ENCODE measurements around the gene LGALS3BP.

The LGALS3BP gene

DNA sequence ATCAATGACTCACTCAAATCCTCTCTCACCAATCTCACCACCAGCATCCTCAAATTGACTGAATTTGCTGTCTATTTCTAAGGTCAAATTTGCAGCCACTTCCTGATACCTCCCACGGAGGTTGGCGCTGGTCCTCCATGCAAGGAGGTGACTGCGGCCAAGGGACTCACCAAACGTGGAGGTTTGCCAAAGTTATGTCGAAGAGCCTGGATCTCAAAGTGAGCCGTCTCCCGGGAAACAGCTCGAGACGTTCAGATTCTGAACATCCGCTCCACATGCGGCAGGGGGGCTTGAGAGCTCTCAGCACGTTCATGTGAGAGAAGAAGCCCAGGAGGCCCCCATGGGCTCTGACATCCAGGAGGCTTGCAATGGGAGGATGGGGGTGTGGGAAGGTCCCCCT lies 22.6 kb downstream of the LGALS3BP start:
- 91 to 93% methylated on average over 12 of the region's 12 CpGs for WGBS, 2 experiments (ENCODE audit: insufficient coverage in 2 of 2)
- no peak overlapping the region for H3K4me3 ChIP-seq (ENCODE audit: extremely low read depth, insufficient read depth, low read length, poor library complexity, severe bottlenecking)
- H3K27ac ChIP-seq (ENCODE audit: low read depth, low read length, severe bottlenecking) = no peak overlapping the region
- no peaks in the 10 kb centered on the region for H3K36me3 ChIP-seq (ENCODE audit: control insufficient read depth, insufficient read depth, low read length)
- H3K4me1 ChIP-seq (ENCODE audit: control insufficient read depth, insufficient read depth, low read length, poor library complexity, severe bottlenecking) = peaks cover 13% of the 10 kb centered on the region
- no peaks in the 10 kb centered on the region for H3K9me3 ChIP-seq (ENCODE audit: control insufficient read depth, low read length)

DNA sequence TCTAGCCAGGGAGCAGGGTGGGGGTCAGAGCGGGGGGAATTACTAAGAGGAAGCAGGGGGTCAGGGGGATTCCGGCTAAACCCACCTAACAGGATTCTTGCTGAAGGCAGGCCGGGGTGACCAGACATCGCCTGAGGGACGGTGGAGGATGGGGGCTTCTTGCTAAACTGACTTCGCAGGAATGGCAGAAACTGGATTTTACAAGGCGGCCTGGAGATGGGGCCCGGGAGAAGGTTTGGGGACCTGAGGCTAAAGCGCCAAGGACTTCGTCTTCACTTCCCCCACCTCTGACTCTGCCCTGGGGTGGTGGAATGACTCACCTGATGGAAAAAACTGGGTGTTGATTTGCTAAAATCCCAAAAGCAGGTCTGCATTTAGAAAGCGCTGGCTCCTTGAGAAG lies 23.5 kb downstream of the LGALS3BP start:
- Histone ChIP-seq H3K4me3 (ENCODE audit: extremely low read depth, insufficient read depth, low read length, poor library complexity, severe bottlenecking) (no peak overlapping the region), H3K36me3 (ENCODE audit: control insufficient read depth, insufficient read depth, low read length) (no peaks in the 10 kb centered on the region), H3K9me3 (ENCODE audit: control insufficient read depth, low read length) (peaks cover under 1% of the 10 kb centered on the region), H3K27ac (ENCODE audit: low read depth, low read length, severe bottlenecking) (no peak overlapping the region), H3K4me1 (ENCODE audit: control insufficient read depth, insufficient read depth, low read length, poor library complexity, severe bottlenecking) (peaks cover 16% of the 10 kb centered on the region)
- 80 to 92% methylated on average over 7 to 11 of the region's 11 CpGs for WGBS, 2 experiments (ENCODE audit: insufficient coverage in 2 of 2)

DNA sequence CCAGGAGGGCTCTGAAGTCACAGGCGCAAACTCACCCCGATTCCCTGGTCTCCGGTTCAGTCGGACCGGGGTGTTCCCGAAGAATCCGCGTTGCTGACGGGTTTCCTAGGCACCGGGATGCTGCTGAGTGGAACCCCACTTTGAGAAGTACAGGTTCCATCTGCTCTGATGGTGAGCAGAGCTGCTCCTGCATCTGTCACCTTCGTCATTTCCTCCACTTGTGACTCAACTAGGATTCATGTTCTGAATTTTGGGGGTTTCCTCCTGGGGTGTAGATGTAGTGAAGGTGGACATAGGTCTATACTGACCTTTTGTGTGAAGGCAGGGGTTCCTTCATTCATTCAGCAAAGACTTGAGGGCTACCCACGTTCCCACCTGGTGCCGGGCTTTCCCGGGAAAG lies 25.0 kb downstream of the LGALS3BP start:
- WGBS, 2 experiments (ENCODE audit: insufficient coverage in 2 of 2) = 94% methylated on average over 13 of the region's 14 CpGs
- no peak overlapping the region for H3K4me3 ChIP-seq (ENCODE audit: extremely low read depth, insufficient read depth, low read length, poor library complexity, severe bottlenecking)
- peaks cover 15% of the 10 kb centered on the region for H3K9me3 ChIP-seq (ENCODE audit: control insufficient read depth, low read length)
- H3K27ac ChIP-seq (ENCODE audit: low read depth, low read length, severe bottlenecking) = no peak overlapping the region
- H3K4me1 ChIP-seq (ENCODE audit: control insufficient read depth, insufficient read depth, low read length, poor library complexity, severe bottlenecking) = peaks cover 16% of the 10 kb centered on the region
- H3K36me3 ChIP-seq (ENCODE audit: control insufficient read depth, insufficient read depth, low read length) = no peaks in the 10 kb centered on the region

DNA sequence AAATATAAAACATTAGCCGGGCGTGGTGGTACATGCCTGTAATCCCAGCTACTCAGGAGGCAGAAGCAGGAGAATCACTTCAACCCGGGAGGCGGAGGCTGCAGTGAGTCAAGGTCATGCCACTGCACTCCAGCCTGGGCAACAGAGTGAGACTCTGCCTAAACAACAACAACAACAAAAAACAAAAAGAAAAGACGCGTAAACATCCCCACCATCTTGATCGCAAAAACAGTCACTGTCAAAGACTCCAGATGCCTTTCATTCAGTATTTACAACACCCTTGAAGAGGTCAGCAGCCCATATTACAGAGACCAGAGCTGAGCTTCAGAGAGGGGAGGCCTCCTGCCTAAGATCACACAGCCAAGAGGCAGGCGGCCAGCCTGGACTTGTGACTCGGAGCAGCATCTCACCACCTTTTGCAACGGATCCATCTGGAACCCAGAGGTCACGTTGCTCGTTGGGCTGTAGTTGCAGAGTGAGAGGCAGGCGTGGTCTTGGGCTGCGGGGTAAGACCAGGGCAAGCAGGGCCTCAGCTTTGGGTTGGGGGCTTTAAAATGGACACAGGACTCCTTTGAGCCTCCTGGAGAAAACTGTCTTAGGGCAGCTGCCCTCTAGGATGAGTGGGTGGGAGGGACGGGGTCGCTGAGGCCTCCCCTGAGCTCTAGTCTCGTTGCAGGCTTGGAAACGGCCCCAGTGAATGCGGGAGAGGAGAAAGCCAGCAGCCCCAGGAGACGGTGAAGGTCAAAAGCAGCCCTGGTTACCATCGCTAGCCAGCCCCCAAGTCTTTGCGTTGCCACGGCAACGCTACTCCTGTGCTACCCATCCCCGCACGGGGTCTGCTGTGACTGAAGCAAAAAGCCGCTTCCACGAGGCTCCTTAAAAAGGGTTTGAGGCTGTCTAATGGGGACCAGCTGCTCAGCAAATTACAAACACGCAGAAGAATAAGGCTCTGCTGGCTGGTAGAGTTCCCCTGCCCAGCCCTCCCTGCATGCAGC lies 26.1 kb downstream of the LGALS3BP start:
- WGBS, 2 experiments (ENCODE audit: insufficient coverage in 2 of 2) = 74 to 85% methylated on average over 21 to 26 of the region's 29 CpGs
- H3K27ac ChIP-seq (ENCODE audit: low read depth, low read length, severe bottlenecking) = no peak overlapping the region
- H3K4me3 ChIP-seq (ENCODE audit: extremely low read depth, insufficient read depth, low read length, poor library complexity, severe bottlenecking) = no peak overlapping the region
- H3K9me3 ChIP-seq (ENCODE audit: control insufficient read depth, low read length) = peaks cover 15% of the 10 kb centered on the region
- H3K4me1 ChIP-seq (ENCODE audit: control insufficient read depth, insufficient read depth, low read length, poor library complexity, severe bottlenecking) = peaks cover 13% of the 10 kb centered on the region
- no peaks in the 10 kb centered on the region for H3K36me3 ChIP-seq (ENCODE audit: control insufficient read depth, insufficient read depth, low read length)

DNA sequence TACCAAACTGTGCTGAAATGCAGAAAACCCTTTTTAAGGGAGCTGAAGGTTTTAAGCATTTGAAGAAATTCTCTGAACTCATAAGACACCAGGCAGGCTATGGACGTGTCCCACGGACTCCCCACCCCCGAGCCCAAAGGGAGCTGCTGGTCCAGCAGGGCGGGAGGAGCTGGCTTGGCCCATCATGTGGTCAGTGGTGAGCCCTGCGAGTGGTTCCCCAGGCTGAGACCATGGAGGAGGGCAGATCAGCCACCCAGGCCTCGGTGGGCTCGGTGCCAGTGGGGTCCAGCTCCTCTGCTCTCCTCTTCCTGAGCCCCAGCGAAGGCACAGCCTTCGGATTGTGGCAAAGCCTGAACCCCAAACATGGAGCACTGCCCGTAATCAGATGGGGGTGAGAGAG lies 27.0 kb downstream of the LGALS3BP start:
- Histone ChIP-seq H3K4me3 (ENCODE audit: extremely low read depth, insufficient read depth, low read length, poor library complexity, severe bottlenecking) (no peak overlapping the region), H3K9me3 (ENCODE audit: control insufficient read depth, low read length) (peaks cover 15% of the 10 kb centered on the region), H3K36me3 (ENCODE audit: control insufficient read depth, insufficient read depth, low read length) (no peaks in the 10 kb centered on the region), H3K27ac (ENCODE audit: low read depth, low read length, severe bottlenecking) (no peak overlapping the region), H3K4me1 (ENCODE audit: control insufficient read depth, insufficient read depth, low read length, poor library complexity, severe bottlenecking) (peaks cover 9% of the 10 kb centered on the region)
- WGBS, 2 experiments (ENCODE audit: insufficient coverage in 2 of 2) = 93 to 96% methylated on average over 6 to 9 of the region's 10 CpGs

DNA sequence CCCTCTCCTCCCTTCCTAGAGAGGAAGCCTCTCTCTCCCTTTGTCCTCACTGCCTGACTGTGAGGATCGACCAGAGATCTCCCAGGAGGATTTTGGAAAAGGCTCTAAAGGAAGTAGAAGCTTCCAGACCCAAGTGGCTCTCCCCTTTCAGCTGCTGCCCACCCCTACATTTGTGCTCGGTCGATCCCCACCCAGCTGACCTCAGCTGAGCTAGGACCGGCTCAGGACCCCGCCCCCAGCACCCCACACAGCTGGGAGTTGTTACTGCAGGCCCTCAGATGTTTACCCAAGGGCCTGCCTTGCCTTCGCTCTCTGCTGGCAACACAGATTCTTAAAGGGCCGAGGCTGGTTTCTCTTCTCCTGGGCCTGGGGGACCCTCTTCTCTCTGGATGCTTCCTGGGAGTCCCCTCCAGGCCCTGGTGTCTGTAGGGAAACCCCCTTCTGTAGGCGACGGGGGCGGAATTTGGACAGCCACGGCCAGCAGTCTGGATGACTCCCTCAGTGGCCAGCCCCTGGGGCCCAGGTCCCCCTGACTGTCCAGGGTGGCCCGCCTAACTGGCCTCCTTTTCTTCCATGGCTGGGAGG lies 27.7 kb downstream of the LGALS3BP start:
- Histone ChIP-seq H3K36me3 (ENCODE audit: control insufficient read depth, insufficient read depth, low read length) (no peaks in the 10 kb centered on the region), H3K4me1 (ENCODE audit: control insufficient read depth, insufficient read depth, low read length, poor library complexity, severe bottlenecking) (peaks cover 13% of the 10 kb centered on the region), H3K27ac (ENCODE audit: low read depth, low read length, severe bottlenecking) (no peak overlapping the region), H3K9me3 (ENCODE audit: control insufficient read depth, low read length) (peaks cover 15% of the 10 kb centered on the region), H3K4me3 (ENCODE audit: extremely low read depth, insufficient read depth, low read length, poor library complexity, severe bottlenecking) (no peak overlapping the region)
- WGBS, 2 experiments (ENCODE audit: insufficient coverage in 2 of 2) = 80 to 82% methylated on average over 10 to 11 of the region's 12 CpGs

DNA sequence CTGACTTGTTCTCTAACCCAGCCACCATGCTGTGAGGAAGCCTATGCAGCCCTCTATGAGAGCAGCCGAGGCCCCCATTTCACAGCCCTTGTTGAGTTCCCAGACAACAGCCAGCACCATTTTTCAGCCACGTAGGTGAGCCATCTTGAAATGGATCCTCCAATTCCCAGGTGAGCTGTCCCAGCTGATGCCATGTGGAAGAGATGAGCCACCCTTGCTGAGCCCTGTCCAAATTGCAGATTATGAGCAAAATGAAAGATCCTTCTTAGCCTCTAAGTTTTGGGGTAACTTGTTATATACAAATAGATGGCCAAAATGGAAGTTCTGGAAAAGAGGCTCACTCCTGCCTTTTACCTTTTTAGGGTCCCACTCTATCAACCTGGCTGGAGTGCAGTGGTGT lies 28.9 kb downstream of the LGALS3BP start:
- 83 to 100% methylated on average over 1 to 2 of the region's 2 CpGs for WGBS, 2 experiments (ENCODE audit: insufficient coverage in 2 of 2)

DNA sequence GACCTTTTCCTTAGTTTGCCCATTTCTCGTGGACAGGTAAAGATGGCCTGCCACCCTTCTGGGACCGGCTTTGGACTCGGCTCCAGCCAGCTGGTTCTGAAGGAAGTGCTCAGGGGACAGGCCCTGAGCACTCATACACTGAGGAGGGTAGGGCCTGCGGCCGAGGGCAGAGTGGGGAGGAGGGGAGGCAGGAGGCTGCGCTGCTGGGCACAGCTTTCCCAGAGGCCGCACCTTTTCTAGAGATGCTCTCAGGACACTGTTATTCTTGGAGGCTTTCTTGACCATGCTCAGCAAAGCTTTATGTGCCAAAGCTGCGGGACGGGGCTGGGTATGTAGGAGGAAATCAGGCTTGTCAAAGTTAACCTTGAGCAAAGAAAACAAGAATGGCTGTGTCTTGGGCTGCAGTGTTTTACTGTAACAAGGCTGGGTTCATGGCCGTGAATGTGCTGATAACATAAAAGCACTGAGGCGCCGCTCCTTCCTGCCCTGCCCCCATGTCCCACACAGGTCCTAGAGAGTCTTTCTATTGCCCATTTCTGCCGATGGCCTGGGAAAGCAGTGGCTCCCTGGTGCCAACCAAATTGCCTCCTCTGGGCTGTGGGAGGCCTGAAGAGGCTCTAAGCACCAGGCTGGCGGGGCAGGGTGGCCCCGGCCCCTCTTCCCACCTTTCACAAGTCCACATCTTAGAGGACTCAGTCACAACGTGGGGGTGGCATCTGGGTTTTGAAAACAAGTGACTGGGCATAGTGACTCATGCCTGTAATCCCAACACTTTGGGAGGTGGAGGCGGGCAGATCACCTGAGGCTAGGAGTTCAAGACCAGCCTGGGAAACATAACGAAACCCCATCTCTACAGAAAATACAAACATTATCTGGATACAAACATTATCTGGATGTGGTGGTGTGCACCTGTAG lies 32.2 kb downstream of the LGALS3BP start:
- Histone ChIP-seq H3K4me1 (ENCODE audit: control insufficient read depth, insufficient read depth, low read length, poor library complexity, severe bottlenecking) (peaks cover 11% of the 10 kb centered on the region), H3K36me3 (ENCODE audit: control insufficient read depth, insufficient read depth, low read length) (no peaks in the 10 kb centered on the region), H3K4me3 (ENCODE audit: extremely low read depth, insufficient read depth, low read length, poor library complexity, severe bottlenecking) (no peak overlapping the region), H3K9me3 (ENCODE audit: control insufficient read depth, low read length) (peaks cover 15% of the 10 kb centered on the region), H3K27ac (ENCODE audit: low read depth, low read length, severe bottlenecking) (no peak overlapping the region)
- WGBS, 2 experiments (ENCODE audit: insufficient coverage in 2 of 2) = 82 to 84% methylated on average over 14 to 15 of the region's 18 CpGs

More for the DNA sequence above, 28.9 kb downstream of the LGALS3BP start:
- H3K27ac ChIP-seq (ENCODE audit: low read depth, low read length, severe bottlenecking) = no peak overlapping the region
- peaks cover 13% of the 10 kb centered on the region for H3K4me1 ChIP-seq (ENCODE audit: control insufficient read depth, insufficient read depth, low read length, poor library complexity, severe bottlenecking)
- H3K9me3 ChIP-seq (ENCODE audit: control insufficient read depth, low read length) = peaks cover 15% of the 10 kb centered on the region
- H3K36me3 ChIP-seq (ENCODE audit: control insufficient read depth, insufficient read depth, low read length) = no peaks in the 10 kb centered on the region
- H3K4me3 ChIP-seq (ENCODE audit: extremely low read depth, insufficient read depth, low read length, poor library complexity, severe bottlenecking) = no peak overlapping the region

DNA sequence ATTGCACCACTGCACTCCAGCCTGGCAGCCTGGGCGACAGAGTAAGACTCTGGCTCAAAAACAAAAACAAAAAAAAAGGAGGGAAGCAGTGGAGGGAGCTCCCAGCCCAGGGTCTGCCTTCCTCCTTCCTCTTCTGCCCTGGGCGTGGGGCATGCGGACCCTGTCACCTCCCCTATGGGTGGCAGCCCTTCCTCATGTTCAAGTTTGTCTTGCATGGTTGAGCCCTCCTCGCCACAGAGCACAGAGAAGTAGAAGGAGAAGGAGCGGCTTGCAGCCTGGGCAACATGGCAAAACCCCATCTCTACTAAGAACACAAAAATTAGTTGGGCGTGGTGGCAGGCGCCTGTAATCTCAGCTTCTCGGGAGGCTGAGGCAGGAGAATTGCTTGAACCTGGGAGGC lies 33.1 kb downstream of the LGALS3BP start:
- Histone ChIP-seq H3K27ac (ENCODE audit: low read depth, low read length, severe bottlenecking) (no peak overlapping the region), H3K4me3 (ENCODE audit: extremely low read depth, insufficient read depth, low read length, poor library complexity, severe bottlenecking) (no peak overlapping the region), H3K9me3 (ENCODE audit: control insufficient read depth, low read length) (peaks cover 15% of the 10 kb centered on the region), H3K36me3 (ENCODE audit: control insufficient read depth, insufficient read depth, low read length) (no peaks in the 10 kb centered on the region), H3K4me1 (ENCODE audit: control insufficient read depth, insufficient read depth, low read length, poor library complexity, severe bottlenecking) (peaks cover 6% of the 10 kb centered on the region)
- 100% methylated on average over 1 to 5 of the region's 8 CpGs for WGBS, 2 experiments (ENCODE audit: insufficient coverage in 2 of 2)

DNA sequence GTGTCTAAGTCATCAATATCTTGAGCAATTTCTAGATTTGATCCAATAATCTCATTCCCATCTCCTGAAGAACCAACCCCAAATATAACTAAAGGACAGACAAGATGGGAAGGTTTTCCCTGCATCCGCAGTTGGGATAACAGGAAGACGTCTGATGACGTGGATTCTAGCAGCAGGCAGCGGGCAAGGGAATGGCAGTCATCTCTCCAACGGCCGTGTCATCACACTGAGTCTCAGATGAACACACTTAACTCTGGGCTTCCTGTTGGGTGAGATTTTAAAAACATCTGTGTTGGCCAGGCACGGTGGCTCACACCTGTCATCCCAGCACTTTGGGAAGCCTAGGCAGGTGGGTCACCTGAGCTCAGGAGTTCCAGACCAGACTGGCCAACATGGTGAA lies 33.6 kb downstream of the LGALS3BP start:
- Histone ChIP-seq H3K36me3 (ENCODE audit: control insufficient read depth, insufficient read depth, low read length) (no peaks in the 10 kb centered on the region), H3K4me1 (ENCODE audit: control insufficient read depth, insufficient read depth, low read length, poor library complexity, severe bottlenecking) (peaks cover 6% of the 10 kb centered on the region), H3K27ac (ENCODE audit: low read depth, low read length, severe bottlenecking) (no peak overlapping the region), H3K9me3 (ENCODE audit: control insufficient read depth, low read length) (peaks cover 13% of the 10 kb centered on the region), H3K4me3 (ENCODE audit: extremely low read depth, insufficient read depth, low read length, poor library complexity, severe bottlenecking) (no peak overlapping the region)
- WGBS, 2 experiments (ENCODE audit: insufficient coverage in 2 of 2) = 91 to 94% methylated on average over 7 of the region's 7 CpGs

Data from mesodermal cell (in vitro differentiated cells).